Heart left ventricle (tissue), 16 donors: Measurements from ENCODE around the gene ITPR2. TPM values are rescaled to one million over a fixed set of nuclear protein-coding genes. Genes with fewer than 3 reads are reported as not detected.

Experiments
- ATAC-seq, 4 donors: fragments of 200-7000 bp; cut with Tn5 transposase; one replicate each; pipeline ENCODE4 v1.9.1; 2020 to 2022; ENCODE audit warnings: moderate library complexity in 4 of 4, mild to moderate bottlenecking in 3 of 4, moderate number of reproducible peaks in 1 of 4
- DNase-seq, 5 donors: peaks; one replicate each; pipeline ENCODE4 v3.0.0-alpha.2; 2020
- H3K27ac ChIP-seq, 12 donors: fragments of 200-600 bp; sonication (generic) in 4 of 12; one replicate each; pipeline versions ENCODE4 v1.5.0 to v1.8.0; 2016 to 2022; ENCODE audit warnings: mild to moderate bottlenecking in 2 of 12
- H3K27me3 ChIP-seq, 9 donors: fragments of 200-600 bp; sonication (generic) in 2 of 9; one replicate each; pipeline versions ENCODE4 v1.5.1 to v1.8.0; 2016 to 2022; ENCODE audit warnings: mild to moderate bottlenecking in 3 of 9
- H3K36me3 ChIP-seq, 9 donors: fragments of 200-600 bp; sonication (generic) in 2 of 9; one replicate each; pipeline versions ENCODE4 v1.5.0 to v1.8.0; 2018 to 2022; ENCODE audit warnings: mild to moderate bottlenecking in 2 of 9
- H3K4me1 ChIP-seq, 12 donors: fragments of 200-600 bp; sonication (generic) in 4 of 12; one replicate each; pipeline versions ENCODE4 v1.5.0 to v1.8.0; 2016 to 2022; ENCODE audit warnings: mild to moderate bottlenecking in 3 of 12
- H3K4me3 ChIP-seq, 12 donors: fragments of 200-600 bp; sonication (generic) in 4 of 12; one replicate each; pipeline versions ENCODE4 v1.5.0 to v1.8.0; 2017 to 2022; ENCODE audit warnings: mild to moderate bottlenecking in 9 of 12, moderate library complexity in 4 of 12
- H3K9me3 ChIP-seq, 12 donors: fragments of 200-600 bp; sonication (generic) in 4 of 12; one replicate each; pipeline versions ENCODE4 v1.5.0 to v1.8.0; 2016 to 2022; ENCODE audit warnings: mild to moderate bottlenecking in 1 of 12
- POLR2A ChIP-seq, 2 donors: fragments of 450-650 bp; IDR thresholded peaks; one replicate each; pipeline ENCODE4 v1.6.1; 2017; ENCODE audit warnings: antibody characterized with exemption in 2 of 2, mild to moderate bottlenecking in 2 of 2, moderate library complexity in 2 of 2
- WGBS, 4 donors: extraction: QIAGEN DNeasy Blood & Tissue Kit in 2 of 4; methylation state at CpG; one replicate each; pipeline versions ENCODE4 v1.1.5 to v1.1.7; 2013 to 2018; 5-methylcytosine and 5-hydroxymethylcytosine counted together
- intact Hi-C, 10 donors: fragments of 100-400 bp; cut with DNase I; formaldehyde crosslinking; loops; one replicate each; pipeline versions ENCODE4 v1.11.1 to v1.14.2; 2022
- polyA plus RNA-seq, 2 donors: library from polyadenylated mRNA; stranded (reverse); fragments of 200-250 nt; gene quantifications; one replicate each; pipeline ENCODE4 v1.2.3, GENCODE V29; 2013
- total RNA-seq, 9 donors: library from RNA; depleted of rRNA in 2 of 9; stranded (reverse); fragments of >200 nt in 2 of 9; fragmentation: NEBNext Ultra II Directional in 3 of 9; extraction: Animal tissue kit (Norgen Biotek cat#: 25700) in 3 of 9; gene quantifications; one replicate each; pipeline versions ENCODE4 v1.1.0 to v1.2.4, GENCODE V29; 2016 to 2023
- TF ChIP-seq, protein P1 (sequence below), 12 donors: fragments of 200-600 bp; sonication (generic) in 4 of 12; IDR thresholded peaks; one replicate each; pipeline versions ENCODE4 v1.5.0 to v1.8.0; 2018 to 2022; ENCODE audit warnings: antibody characterized with exemption in 12 of 12, mild to moderate bottlenecking in 5 of 12
- donor health status: ischemic (EF 13 %, LVEDD 7.1; RV severe dilation, severe dysfunction).
- donor health status: healthy with polysubstance abuse.
- donor health status: DM: no; HTN: yes; CAD: no.
- donor health status: DM: no; HTN: no; CAD: no.
- donor health status: ischemic (EF 25% LVEDD 6.9; RV normal size, moderate dysfunction).
- donor health status: ischemic (EF 25% LVEDD 5.7; RV mildly dilated, moderate dysfunction).
- donor health status: healthy.
- donor health status: DM: yes; HTN: yes; CAD: no.
- donor health status: ischemic (EF 35%, LVEDD 5.7; RV mildly dilated, moderate dysfunction).
- donor health status: nonischemic (EF 11% LVEDD 7.7; RV severe dilation, severe dysfunction).
- donor health status: DM: yes; HTN: yes; CAD: no.
- donor health status: PGD.
- donor health status: ischemic (EF 29% LVEDD 5.4; RV normal size, mild dysfunction).
- donor health status: nonischemic (EF 23%, LVEDD 6.1; RV moderate dilation, normal function).

ITPR2 gene
- total and polyA plus RNA-seq, 11 donors: 3.4 to 45.6 (median 11.8) TPM

DNA sequence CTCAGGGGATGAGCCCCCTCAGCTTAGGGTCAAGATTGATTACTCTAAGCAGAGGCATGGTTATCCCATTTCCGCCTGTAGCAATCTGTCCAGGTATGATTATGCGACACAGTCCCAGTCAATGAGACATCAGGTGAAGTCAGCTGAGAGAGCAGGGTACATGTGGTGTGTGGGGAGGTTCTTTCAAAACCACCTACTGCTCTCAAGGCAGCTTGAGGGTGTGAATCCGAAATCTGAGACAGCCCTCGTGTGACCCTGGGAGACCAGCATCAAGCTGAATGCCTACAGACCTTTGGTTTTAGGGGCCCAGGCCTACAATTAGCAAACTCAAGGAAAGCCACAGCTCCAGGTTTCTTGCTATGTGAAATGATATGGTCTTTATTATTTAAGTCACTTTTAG lies 275.7 kb downstream of the ITPR2 start:
- Histone ChIP-seq H3K4me3 (no peak overlapping the region), H3K4me1 (peaks cover 0 to 4% (median 0%) of the 10 kb centered on the region in 12 donors), H3K27ac (no peak overlapping the region), H3K36me3 (peaks cover 0 to 43% (median 18%) of the 10 kb centered on the region in 9 donors), H3K9me3 (no peaks in the 10 kb centered on the region), H3K27me3 (no peaks in the 10 kb centered on the region)
- intact Hi-C loops: no loop called here
- DNase-seq: no peak
- 94 to 98% (median 96%) methylated on average over 4 of the region's 4 CpGs for WGBS, 4 donors
- no peak for ATAC-seq
- no peak for TF ChIP-seq POLR2A (IDR thresholded peaks at IDR 0.05)
- TF ChIP-seq, protein P1, sequence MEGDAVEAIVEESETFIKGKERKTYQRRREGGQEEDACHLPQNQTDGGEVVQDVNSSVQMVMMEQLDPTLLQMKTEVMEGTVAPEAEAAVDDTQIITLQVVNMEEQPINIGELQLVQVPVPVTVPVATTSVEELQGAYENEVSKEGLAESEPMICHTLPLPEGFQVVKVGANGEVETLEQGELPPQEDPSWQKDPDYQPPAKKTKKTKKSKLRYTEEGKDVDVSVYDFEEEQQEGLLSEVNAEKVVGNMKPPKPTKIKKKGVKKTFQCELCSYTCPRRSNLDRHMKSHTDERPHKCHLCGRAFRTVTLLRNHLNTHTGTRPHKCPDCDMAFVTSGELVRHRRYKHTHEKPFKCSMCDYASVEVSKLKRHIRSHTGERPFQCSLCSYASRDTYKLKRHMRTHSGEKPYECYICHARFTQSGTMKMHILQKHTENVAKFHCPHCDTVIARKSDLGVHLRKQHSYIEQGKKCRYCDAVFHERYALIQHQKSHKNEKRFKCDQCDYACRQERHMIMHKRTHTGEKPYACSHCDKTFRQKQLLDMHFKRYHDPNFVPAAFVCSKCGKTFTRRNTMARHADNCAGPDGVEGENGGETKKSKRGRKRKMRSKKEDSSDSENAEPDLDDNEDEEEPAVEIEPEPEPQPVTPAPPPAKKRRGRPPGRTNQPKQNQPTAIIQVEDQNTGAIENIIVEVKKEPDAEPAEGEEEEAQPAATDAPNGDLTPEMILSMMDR (IDR thresholded peaks at IDR 0.05): no peak

GRCh38 chr12:26556916-26557315 lies 276.1 kb downstream of the ITPR2 start:
- Histone ChIP-seq H3K4me3 (no peak overlapping the region), H3K27ac (no peak overlapping the region), H3K4me1 (peaks cover 0 to 4% (median 0%) of the 10 kb centered on the region in 12 donors), H3K9me3 (no peaks in the 10 kb centered on the region), H3K36me3 (peaks cover 0 to 44% (median 18%) of the 10 kb centered on the region in 9 donors), H3K27me3 (no peaks in the 10 kb centered on the region)
- intact Hi-C loops: no loop called here
- no peak for DNase-seq
- no peak for TF ChIP-seq POLR2A (IDR thresholded peaks at IDR 0.05)
- TF ChIP-seq, protein P1 (IDR thresholded peaks at IDR 0.05): no peak
- ATAC-seq: no peak
- WGBS, 4 donors: 94 to 98% (median 98%) methylated on average over 4 of the region's 4 CpGs

- 75 to 84% (median 82%) methylated on average over 4 of the region's 4 CpGs for WGBS, 4 donors
- H3K4me3 ChIP-seq: no peak overlapping the region
- H3K4me1 ChIP-seq: peaks cover 0 to 4% (median 0%) of the 10 kb centered on the region in 12 donors
- ATAC-seq (peak in 3 of 4 donors; percentile 67 to 80 (median 77)), DNase-seq (no peak)
- no peaks in the 10 kb centered on the region for H3K27me3 ChIP-seq
- no peaks in the 10 kb centered on the region for H3K9me3 ChIP-seq
- TF ChIP-seq POLR2A (IDR thresholded peaks at IDR 0.05): no peak
- TF ChIP-seq, protein P1 (IDR thresholded peaks at IDR 0.05): no peak
- intact Hi-C loops: no loop called here
- no peak overlapping the region for H3K27ac ChIP-seq
- H3K36me3 ChIP-seq: peaks cover 0 to 37% (median 15%) of the 10 kb centered on the region in 9 donors
Observed at GRCh38 chr12:26555139-26555538, 277.9 kb downstream of the ITPR2 start.

GRCh38 chr12:26554332-26554731 lies 278.7 kb downstream of the ITPR2 start:
- WGBS, 4 donors: 92 to 96% (median 95%) methylated on average over 4 of the region's 4 CpGs
- H3K4me1 ChIP-seq: peaks cover 0 to 4% (median 0%) of the 10 kb centered on the region in 12 donors
- intact Hi-C loops: no loop called here
- no peak for ATAC-seq
- H3K27me3 ChIP-seq: no peaks in the 10 kb centered on the region
- TF ChIP-seq, protein P1 (IDR thresholded peaks at IDR 0.05): no peak
- no peak for TF ChIP-seq POLR2A (IDR thresholded peaks at IDR 0.05)
- H3K9me3 ChIP-seq: no peaks in the 10 kb centered on the region
- no peak for DNase-seq
- H3K4me3 ChIP-seq: no peak overlapping the region
- H3K27ac ChIP-seq: no peak overlapping the region
- H3K36me3 ChIP-seq: peaks cover 0 to 37% (median 15%) of the 10 kb centered on the region in 9 donors
